Activated CD4-positive, alpha-beta T cell treated with anti-CD3 and anti-CD28 coated beads, Interleukin-2, amount 10 ng/mL, durations not matched to agents 7 days and 5 days (primary cell): ENCODE results near the gene CYP21A2. TPM values are rescaled to one million over a fixed set of nuclear protein-coding genes. Genes with fewer than 3 reads are reported as not detected.
A peak's percentile ranks its signal among the peaks of the same experiment; 100 is the strongest.

Experiments
- CTCF ChIA-PET: fragments of 350-600 bp; sonication (Branson Sonifier 250); formaldehyde crosslinking; loops from one replicate; lab custom pipeline; 2021; ENCODE audit warnings: antibody characterized with exemption; lab: Charles Lee
- POLR2A ChIA-PET: fragments of 350-600 bp; sonication (Branson Sonifier 250); formaldehyde crosslinking; loops from one replicate; lab custom pipeline; 2021; ENCODE audit warnings: antibody characterized with exemption; lab: Charles Lee
- DNase-seq: peaks from one replicate; pipeline ENCODE4 v3.0.0-alpha.2; 2020
- H3K27ac Mint-ChIP-seq: one replicate; pipeline ENCODE4 v1.8.0; 2021; ENCODE audit warnings: mild to moderate bottlenecking, moderate library complexity, mixed read lengths
- H3K27me3 Mint-ChIP-seq: one replicate; pipeline ENCODE4 v1.8.0; 2021; ENCODE audit warnings: mixed read lengths
- H3K36me3 Mint-ChIP-seq: one replicate; pipeline ENCODE4 v1.8.0; 2021; ENCODE audit warnings: low read depth, mixed read lengths
- H3K4me1 Mint-ChIP-seq: one replicate; pipeline ENCODE4 v1.8.0; 2021; ENCODE audit warnings: mixed read lengths
- H3K4me3 Mint-ChIP-seq: one replicate; pipeline ENCODE4 v1.8.0; 2021; ENCODE audit warnings: mild to moderate bottlenecking, moderate library complexity, mixed read lengths
- H3K9me3 Mint-ChIP-seq: one replicate; pipeline ENCODE4 v1.8.0; 2021; ENCODE audit warnings: mixed read lengths
- total RNA-seq, 2 experiments: library from RNA; stranded (reverse); gene quantifications; one replicate each; pipeline ENCODE4 v1.2.3, GENCODE V29; 2021

Gene CYP21A2
- total RNA-seq, 2 experiments from 2014 or later, result 0.12 TPM; not detected in 1

GRCh38 chr6:32083812-32084768 lies 45.9 kb downstream of the CYP21A2 start:
- POLR2A ChIA-PET, result no interaction called here
- Mint-ChIP-seq H3K36me3 (no peaks in the 10 kb centered on the region), H3K27me3 (peaks cover 29% of the 10 kb centered on the region)

DNA sequence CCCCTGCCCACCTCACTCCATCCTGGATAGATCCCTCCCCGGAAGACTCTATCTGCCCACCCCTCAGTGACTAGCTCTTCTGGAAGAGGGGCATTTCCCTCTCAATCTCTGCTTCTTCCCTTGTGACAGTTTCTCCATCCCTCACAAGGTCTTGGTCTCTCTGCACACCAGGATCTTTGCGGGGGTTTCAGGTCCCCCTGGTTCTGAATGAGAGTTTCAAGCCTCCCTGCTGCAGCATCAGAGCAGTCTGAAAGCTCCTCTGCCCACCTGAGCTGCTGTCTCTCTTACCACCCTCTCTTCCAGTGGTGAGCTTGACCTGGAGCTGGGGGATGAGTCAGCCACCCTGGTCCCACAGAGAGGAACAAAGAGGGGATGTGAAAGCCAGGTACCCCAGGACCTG lies 46.6 kb downstream of the CYP21A2 start:
- Mint-ChIP-seq H3K27ac (no peak overlapping the region), H3K27me3 (peaks cover 34% of the 10 kb centered on the region), H3K9me3 (no peaks in the 10 kb centered on the region), H3K4me3 (no peak overlapping the region), H3K36me3 (no peaks in the 10 kb centered on the region), H3K4me1 (peaks cover 8% of the 10 kb centered on the region)
- no peak for DNase-seq
- POLR2A ChIA-PET, result no interaction called here
- CTCF ChIA-PET, result interaction anchor here (1.3 kb wide), 1 partner anchor 11 kb away, joined by 3 read pairs; no protein-coding TSS in a partner anchor

More at GRCh38 chr6:32083812-32084768, 45.9 kb downstream of the CYP21A2 start:
- no peak for DNase-seq
- Mint-ChIP-seq H3K27ac (no peak overlapping the region), H3K4me3 (no peak overlapping the region), H3K9me3 (no peaks in the 10 kb centered on the region), H3K4me1 (peaks cover 8% of the 10 kb centered on the region)
- CTCF ChIA-PET, result interaction anchor here (0.6 to 0.9 kb wide), 2 partner anchors 34 to 132 kb away, joined by 3 read pairs; no protein-coding TSS in a partner anchor

GRCh38 chr6:32085759-32086459 lies 47.7 kb downstream of the CYP21A2 start:
- Mint-ChIP-seq H3K9me3 (no peaks in the 10 kb centered on the region), H3K27ac (no peak overlapping the region), H3K4me1 (peaks cover 8% of the 10 kb centered on the region), H3K4me3 (no peak overlapping the region), H3K36me3 (no peaks in the 10 kb centered on the region), H3K27me3 (peaks cover 38% of the 10 kb centered on the region)
- CTCF ChIA-PET, result interaction anchor here (1.1 to 1.3 kb wide), 2 partner anchors 10 to 13 kb away, joined by 3 read pairs; no protein-coding TSS in a partner anchor
- POLR2A ChIA-PET, result no interaction called here
- no peak for DNase-seq

DNA sequence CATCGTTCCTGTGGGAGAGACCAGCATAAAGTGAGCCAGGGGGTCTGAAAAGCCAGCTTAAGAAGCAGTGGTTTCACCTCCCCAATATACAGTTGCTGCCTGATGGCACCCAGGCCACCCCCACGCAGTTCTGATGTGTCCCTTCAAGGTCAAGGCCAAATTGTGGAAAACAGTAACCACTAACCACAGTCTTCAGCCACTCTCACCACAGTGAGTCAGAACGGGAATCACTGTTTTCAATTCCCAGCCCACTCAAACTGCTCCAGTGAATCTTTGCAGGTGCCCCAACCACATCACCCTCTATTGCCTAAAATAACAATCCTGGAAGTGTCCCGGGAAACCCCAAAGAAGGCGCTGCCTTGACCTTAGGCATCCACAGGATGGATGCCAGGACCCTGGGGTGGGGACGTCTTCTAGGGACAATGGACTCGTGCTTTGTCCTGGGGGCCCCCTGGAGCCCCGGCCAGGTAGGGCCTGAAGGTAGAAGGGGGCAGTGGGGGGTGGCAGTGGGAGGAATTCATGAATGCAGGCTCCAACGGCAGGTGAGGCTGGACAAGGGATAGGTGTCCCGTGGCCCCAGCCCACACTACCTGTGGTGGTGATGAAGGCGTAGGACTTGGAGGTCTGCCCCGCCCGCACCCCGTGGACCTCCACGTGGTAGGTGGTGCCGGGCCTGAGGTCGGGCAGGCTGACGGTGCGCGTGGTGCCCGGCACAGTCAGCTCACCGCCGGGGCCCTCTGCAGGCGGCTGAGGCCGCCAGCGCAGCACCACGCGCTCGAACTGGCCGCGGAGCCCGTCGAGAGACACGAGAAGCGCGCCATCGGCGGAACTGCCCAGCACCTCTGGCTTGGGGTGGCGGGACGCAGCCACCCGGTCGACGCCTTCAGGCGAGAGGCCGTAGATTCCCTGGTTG lies 48.7 kb downstream of the CYP21A2 start:
- Mint-ChIP-seq H3K9me3 (no peaks in the 10 kb centered on the region), H3K4me3 (no peak overlapping the region), H3K4me1 (peaks cover 8% of the 10 kb centered on the region), H3K27me3 (peaks cover 38% of the 10 kb centered on the region), H3K27ac (no peak overlapping the region), H3K36me3 (no peaks in the 10 kb centered on the region)
- no peak for DNase-seq
- CTCF ChIA-PET, result interaction anchor here (0.6 to 1.4 kb wide), 3 partner anchors 9 to 794 kb away, joined by 3 to 4 read pairs (median 3); no protein-coding TSS in a partner anchor
- POLR2A ChIA-PET, result no interaction called here

DNA sequence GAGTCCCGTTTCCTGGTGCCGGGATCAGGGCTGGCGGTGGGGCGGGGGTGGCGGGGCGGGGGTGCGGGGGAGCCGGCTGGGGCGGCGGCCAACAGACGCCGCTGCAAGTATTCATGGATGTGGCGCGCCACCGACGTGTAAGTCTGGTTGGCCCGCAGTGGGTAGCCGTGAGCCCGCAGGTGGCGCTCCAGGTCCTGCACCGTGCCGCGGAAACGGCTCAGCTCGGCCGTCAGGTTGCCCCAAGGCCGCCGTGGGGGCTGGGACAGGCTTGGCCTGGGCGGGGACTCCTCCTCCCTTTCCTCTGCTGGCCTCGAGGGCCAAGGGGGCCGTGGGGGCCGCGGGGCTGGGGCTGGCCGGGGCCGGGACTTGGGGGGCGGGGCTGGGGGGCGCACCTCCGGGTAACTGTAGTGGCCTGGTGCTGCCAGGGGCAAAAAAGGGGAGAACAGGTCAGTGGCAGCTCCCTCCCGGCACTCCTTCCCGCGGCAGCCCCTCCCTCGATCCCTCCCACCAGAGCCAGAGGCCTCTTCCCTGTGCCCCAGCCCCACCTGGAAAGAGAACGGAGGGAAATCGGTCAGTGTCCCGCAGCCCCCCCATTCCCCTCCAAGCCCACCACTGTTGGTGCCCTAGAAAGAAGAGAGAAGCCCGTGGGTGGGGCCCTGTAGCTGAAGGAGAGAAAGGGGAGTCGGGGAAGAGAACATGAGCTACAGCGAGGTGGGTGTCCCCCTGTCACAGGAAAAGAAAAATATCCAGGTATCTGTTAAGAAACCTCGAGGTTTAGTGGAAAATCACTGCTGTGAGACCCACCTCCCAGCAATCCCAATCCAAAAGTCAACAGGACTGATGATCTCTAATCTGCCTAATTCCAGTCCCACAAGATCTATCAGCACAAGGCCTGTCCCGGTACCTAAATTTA lies 49.6 kb downstream of the CYP21A2 start:
- CTCF ChIA-PET, result interaction anchor here (0.6 to 1.4 kb wide), 2 partner anchors 10 to 793 kb away, joined by 3 to 4 read pairs; no protein-coding TSS in a partner anchor
- H3K27ac Mint-ChIP-seq, result no peak overlapping the region
- H3K4me3 Mint-ChIP-seq, result no peak overlapping the region
- peaks cover 8% of the 10 kb centered on the region for H3K4me1 Mint-ChIP-seq
- peaks cover 43% of the 10 kb centered on the region for H3K27me3 Mint-ChIP-seq
- no peaks in the 10 kb centered on the region for H3K36me3 Mint-ChIP-seq
- peak; percentile 74 for DNase-seq
- no peaks in the 10 kb centered on the region for H3K9me3 Mint-ChIP-seq
- POLR2A ChIA-PET, result no interaction called here

DNA sequence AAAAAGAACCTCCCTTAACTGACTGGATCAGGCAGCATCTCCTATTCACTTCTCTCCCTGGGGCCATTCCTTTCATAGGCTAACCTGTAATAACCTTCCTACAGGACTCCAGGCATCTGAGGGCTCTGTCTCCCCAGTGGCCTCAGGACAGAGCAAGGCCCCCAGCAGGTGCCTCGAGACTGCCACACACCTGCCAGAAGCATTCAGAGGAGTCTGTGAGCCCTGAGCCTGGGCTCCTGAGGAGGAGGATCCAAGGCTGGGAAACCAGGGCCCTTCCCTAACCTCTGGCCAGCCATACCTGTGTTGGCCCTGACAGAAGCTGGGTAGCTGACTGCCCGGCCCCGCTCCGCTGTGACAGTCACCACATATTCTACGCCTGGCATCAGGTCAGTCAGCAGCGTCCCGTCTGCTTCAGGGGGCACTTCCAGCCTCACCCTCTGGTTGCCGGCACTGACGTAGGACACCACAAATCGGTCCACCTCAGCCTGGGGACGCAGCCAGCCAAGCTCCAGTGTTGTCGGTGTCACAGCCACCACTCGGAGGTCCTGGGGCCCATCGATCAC lies 50.4 kb downstream of the CYP21A2 start:
- CTCF ChIA-PET, result no interaction called here
- no peak for DNase-seq
- no peaks in the 10 kb centered on the region for H3K9me3 Mint-ChIP-seq
- no peak overlapping the region for H3K27ac Mint-ChIP-seq
- no peak overlapping the region for H3K4me3 Mint-ChIP-seq
- POLR2A ChIA-PET, result no interaction called here
- no peaks in the 10 kb centered on the region for H3K36me3 Mint-ChIP-seq
- H3K4me1 Mint-ChIP-seq, result peaks cover 8% of the 10 kb centered on the region
- peaks cover 42% of the 10 kb centered on the region for H3K27me3 Mint-ChIP-seq

DNA sequence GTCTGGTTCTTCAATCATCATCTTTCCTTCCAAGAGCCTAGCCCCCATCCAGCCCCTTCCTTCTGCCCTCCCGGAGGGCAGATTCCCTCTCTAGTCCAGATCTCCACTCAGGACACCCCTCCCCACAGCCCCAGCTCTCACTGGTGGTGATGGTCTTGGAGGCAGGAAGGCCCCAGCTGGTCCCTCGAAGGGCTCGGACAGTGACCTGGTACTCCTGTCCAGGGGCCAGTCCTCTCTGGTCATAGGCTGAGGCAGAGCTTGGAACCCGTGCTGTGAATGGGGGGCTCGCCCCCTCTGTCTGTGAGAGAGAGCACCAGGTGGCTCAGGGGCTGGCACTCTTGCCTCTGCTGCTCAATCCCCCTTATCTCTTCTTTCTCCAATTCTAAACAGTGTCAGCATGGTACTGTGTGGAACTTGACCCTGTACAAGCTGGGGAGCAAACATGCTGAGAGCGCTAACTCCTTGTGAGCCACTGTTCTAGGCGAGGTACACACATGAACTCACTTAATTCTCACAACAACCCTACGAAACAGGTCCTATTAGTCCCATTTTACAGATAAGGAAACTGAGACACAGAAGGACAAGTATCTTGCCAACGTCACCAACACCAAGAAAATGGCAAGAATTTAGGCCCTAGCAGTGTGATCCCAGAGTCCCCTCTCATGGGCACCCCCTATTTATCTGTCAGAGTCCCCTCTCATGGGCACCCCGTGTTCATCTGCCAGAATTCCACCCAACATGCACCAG lies 51.0 kb downstream of the CYP21A2 start:
- no peak overlapping the region for H3K4me3 Mint-ChIP-seq
- CTCF ChIA-PET, result interaction anchor here (0.9 kb wide), 1 partner anchor 10 kb away, joined by 3 read pairs; no protein-coding TSS in a partner anchor

More for the DNA sequence above, 51.0 kb downstream of the CYP21A2 start:
- Mint-ChIP-seq H3K36me3 (no peaks in the 10 kb centered on the region), H3K4me1 (peaks cover 8% of the 10 kb centered on the region), H3K27me3 (peaks cover 42% of the 10 kb centered on the region), H3K27ac (no peak overlapping the region), H3K9me3 (no peaks in the 10 kb centered on the region)
- POLR2A ChIA-PET, result no interaction called here
- no peak for DNase-seq

Other genes with a start within 250 kb of the CYP21A2 start
- 100 to 1,000 TPM in 1 of 2 experiments, 10 to 100 TPM in 1; 85.0 to 100 TPM for gene VARS1, start 242.7 kb upstream of the CYP21A2 start, total RNA-seq
- gene LSM2, start 231.4 kb upstream of the CYP21A2 start, total RNA-seq, result 100 to 1,000 TPM; 103 to 109 TPM
- 1 to 10 TPM; 3.3 to 3.5 TPM for gene HSPA1L, start 223.1 kb upstream of the CYP21A2 start, total RNA-seq
- gene HSPA1A, start 222.9 kb upstream of the CYP21A2 start, total RNA-seq, result 10 to 100 TPM; 89.8 to 92.7 TPM
- gene HSPA1B, start 210.7 kb upstream of the CYP21A2 start, total RNA-seq, result 10 to 100 TPM; 44.0 to 47.2 TPM
- 10 to 100 TPM; 16.7 to 17.0 TPM for gene NEU1, start 175.6 kb upstream of the CYP21A2 start, total RNA-seq
- under 1 TPM in 1 of 2 experiments, not detected in 1; 0.15 TPM for gene SLC44A4, start 159.4 kb upstream of the CYP21A2 start, total RNA-seq
- gene EHMT2, start 140.7 kb upstream of the CYP21A2 start, total RNA-seq, result 10 to 100 TPM; 70.4 to 71.6 TPM
- 1 to 10 TPM; 1.3 to 1.8 TPM for gene ZBTB12, start 136.3 kb upstream of the CYP21A2 start, total RNA-seq
- gene C2, start 110.7 kb upstream of the CYP21A2 start, total RNA-seq, result 1 to 10 TPM in 1 of 2 experiments, under 1 TPM in 1; 0.57 to 1.3 TPM
- under 1 TPM in 1 of 2 experiments, not detected in 1; 0.37 TPM for gene CFB, start 92.3 kb upstream of the CYP21A2 start, total RNA-seq
- gene NELFE, start 79.4 kb upstream of the CYP21A2 start, total RNA-seq, result 10 to 100 TPM; 65.2 to 72.3 TPM
- 100 to 1,000 TPM in 1 of 2 experiments, 10 to 100 TPM in 1; 88.0 to 101 TPM for gene SKIC2, start 79.2 kb upstream of the CYP21A2 start, total RNA-seq
- gene DXO, start 66.3 kb upstream of the CYP21A2 start, total RNA-seq, result 10 to 100 TPM; 20.4 to 21.8 TPM
- gene C4A, start 56.4 kb upstream of the CYP21A2 start, total RNA-seq, result 1 to 10 TPM; 3.0 to 4.2 TPM
- gene C4B, start 23.6 kb upstream of the CYP21A2 start, total RNA-seq, result 1 to 10 TPM; 2.0 to 2.2 TPM
- 1 to 10 TPM; 3.9 to 6.7 TPM for gene TNXB, start 70.9 kb downstream of the CYP21A2 start, total RNA-seq
- gene ATF6B, start 89.8 kb downstream of the CYP21A2 start, total RNA-seq, result 100 to 1,000 TPM; 141 to 142 TPM
- 1 to 10 TPM; 6.6 to 7.8 TPM for gene FKBPL, start 91.9 kb downstream of the CYP21A2 start, total RNA-seq
- under 1 TPM; 0.17 to 0.23 TPM for gene PRRT1, start 113.5 kb downstream of the CYP21A2 start, total RNA-seq
- gene PPT2, start 115.7 kb downstream of the CYP21A2 start, total RNA-seq, result 1 to 10 TPM; 8.3 to 9.2 TPM
- 1 to 10 TPM; 6.0 to 8.6 TPM for gene EGFL8, start 126.2 kb downstream of the CYP21A2 start, total RNA-seq
- gene AGPAT1, start 137.7 kb downstream of the CYP21A2 start, total RNA-seq, result 10 to 100 TPM; 47.3 to 52.0 TPM
- 10 to 100 TPM; 39.8 to 49.7 TPM for gene RNF5, start 140.0 kb downstream of the CYP21A2 start, total RNA-seq
- gene AGER, start 145.8 kb downstream of the CYP21A2 start, total RNA-seq, result 10 to 100 TPM; 45.4 to 47.1 TPM
- gene PBX2, start 151.8 kb downstream of the CYP21A2 start, total RNA-seq, result 10 to 100 TPM; 98.2 to 98.4 TPM
- 100 to 1,000 TPM; 274 to 282 TPM for gene GPSM3, start 154.2 kb downstream of the CYP21A2 start, total RNA-seq
- under 1 TPM; 0.20 to 0.27 TPM for gene NOTCH4, start 185.7 kb downstream of the CYP21A2 start, total RNA-seq